Smooth muscle cell of trachea (primary cell): Measurements from ENCODE around the gene ZC3H12C. TPM values are rescaled to one million over a fixed set of nuclear protein-coding genes. Genes with fewer than 3 reads are reported as not detected.

ENCODE experiments used
- total RNA-seq: library from RNA; depleted of rRNA; stranded (reverse); fragments of >200 nt; gene quantifications from 2 replicates; pipeline ENCODE4 v1.2.1, GENCODE V29; 2014

The ZC3H12C gene
- 6.1 and 11.7 TPM in 2 replicates for total RNA-seq

GRCh38 chr11:110092515-110093406 is at the start of gene ZC3H12C:
TSS of gene ZC3H12C (plus strand) at chr11:110093392. CDS start at chr11:110093412, 20 bp downstream.

Other genes with a start within 250 kb of the ZC3H12C start
- 58.5 and 65.2 TPM in 2 replicates for gene RDX, start 203.2 kb downstream of the ZC3H12C start, total RNA-seq